ACC112 (cell line): ENCODE results near the gene MIDN.

Experiments used
- H2AFZ ChIP-seq: fragments of 200-600 bp; sonication (generic); one replicate; pipeline ENCODE4 v1.6.0; 2017; ENCODE audit warnings: antibody characterized with exemption, low read length; ENCODE audit not compliant: unreplicated experiment
- H3K27ac ChIP-seq: fragments of 200-600 bp; sonication (generic); 2 replicates; pipeline ENCODE4 v1.5.1; 2014; ENCODE audit warnings: low read depth, mild to moderate bottlenecking, antibody characterized with exemption, low read length, moderate library complexity
- H3K27me3 ChIP-seq: fragments of 200-600 bp; sonication (generic); 2 replicates; pipeline ENCODE4 v1.6.1; 2014; ENCODE audit warnings: mild to moderate bottlenecking, antibody characterized with exemption, low read length, moderate library complexity, mixed read lengths; ENCODE audit not compliant: insufficient read depth
- H3K36me3 ChIP-seq: fragments of 200-600 bp; sonication (generic); 2 replicates; pipeline ENCODE4 v1.6.1; 2016; ENCODE audit warnings: mild to moderate bottlenecking, antibody characterized with exemption, low read length, moderate library complexity, mixed read lengths; ENCODE audit not compliant: insufficient read depth
- H3K4me1 ChIP-seq: fragments of 200-600 bp; sonication (generic); one replicate; pipeline ENCODE4 v1.6.1; 2016; ENCODE audit warnings: low read length, mixed read lengths; ENCODE audit not compliant: insufficient read depth, unreplicated experiment, control insufficient read depth
- H3K4me3 ChIP-seq: fragments of 200-600 bp; sonication (generic); 2 replicates; pipeline ENCODE4 v1.5.1; 2014; ENCODE audit warnings: mild to moderate bottlenecking, low read depth, low read length
- H3K79me2 ChIP-seq: fragments of 200-600 bp; sonication (generic); one replicate; pipeline ENCODE4 v1.6.0; 2016; ENCODE audit warnings: low read length; ENCODE audit not compliant: control insufficient read depth, unreplicated experiment, insufficient read depth

Gene MIDN

DNA sequence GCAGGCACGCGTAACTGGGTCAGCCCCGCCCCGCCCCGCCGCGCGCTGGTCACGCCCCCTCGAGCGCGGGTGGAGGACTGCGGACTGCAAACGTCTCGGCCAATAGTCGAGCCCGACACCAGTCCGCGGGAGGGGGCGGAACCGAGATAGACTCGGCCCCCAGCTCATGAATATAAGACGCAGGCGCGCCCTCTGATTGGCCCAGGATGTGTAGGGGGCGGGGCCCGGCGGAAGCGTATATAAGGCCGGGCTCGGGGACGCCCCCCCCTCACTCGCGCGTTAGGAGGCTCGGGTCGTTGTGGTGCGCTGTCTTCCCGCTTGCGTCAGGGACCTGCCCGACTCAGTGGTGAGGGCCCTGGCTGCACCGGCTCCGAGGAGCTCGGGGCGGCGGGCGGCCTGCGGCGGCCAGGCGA, 20.7 kb downstream of the MIDN start, which contains the start of gene CIRBP:
Gene CIRBP (plus strand): TSS at position 268 of the 413 bp plus-strand sequence. CDS start 1,602 bp downstream, outside the sequence.
- Histone ChIP-seq H3K79me2 (peaks cover 43% of the 10 kb centered on the region), H2AFZ (no peak within 1 kb of the TSS), H3K27ac (peak within 1 kb of the TSS; percentile 98), H3K27me3 (no peaks in the 10 kb centered on the region), H3K4me1 (peaks cover 50% of the 10 kb centered on the region), H3K4me3 (peak within 1 kb of the TSS; percentile 93), H3K36me3 (peaks cover 27% of the 10 kb centered on the region; the same call in 1 of the 2 replicates)

- Histone ChIP-seq H3K27ac (peak overlapping the region; percentile 98), H3K79me2 (peaks cover 49% of the 10 kb centered on the region), H3K36me3 (peaks cover 29% of the 10 kb centered on the region; the same call in 1 of the 2 replicates), H3K4me3 (peak overlapping the region; percentile 93), H2AFZ (no peak overlapping the region), H3K4me1 (peaks cover 51% of the 10 kb centered on the region), H3K27me3 (no peaks in the 10 kb centered on the region)
Observed at GRCh38 chr19:1269478-1270212, 21.3 kb downstream of the MIDN start.

DNA sequence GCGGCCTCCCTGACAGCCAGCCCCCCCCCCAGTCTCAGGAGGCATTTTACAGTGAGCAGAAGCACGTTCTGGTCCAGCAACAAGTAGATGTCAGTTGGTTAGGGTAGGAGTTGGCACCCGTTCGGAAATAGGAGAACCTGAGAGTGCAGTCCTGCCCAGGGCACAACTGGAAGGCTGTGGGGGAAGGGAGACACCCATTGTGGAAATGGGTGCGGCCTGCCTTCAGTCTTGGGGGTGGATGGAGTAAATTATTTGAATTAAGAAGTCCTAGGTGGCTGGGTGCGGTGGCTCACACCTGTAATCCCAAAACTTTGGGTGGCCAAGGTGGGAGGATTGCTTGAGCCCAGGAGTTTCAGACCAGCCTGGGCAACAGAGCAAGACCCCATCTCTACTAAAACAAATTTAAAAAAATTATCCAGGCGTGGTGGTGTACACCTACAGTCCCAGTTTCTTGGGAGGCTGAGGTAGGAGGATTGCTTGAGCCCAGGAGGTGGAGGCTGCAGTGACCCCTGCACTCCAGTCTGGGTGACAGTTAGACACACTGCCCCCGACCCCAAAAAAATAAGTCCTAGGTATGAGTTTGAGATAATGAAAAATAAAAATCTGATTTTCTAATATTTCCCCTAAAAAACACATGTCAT, 21.9 kb downstream of the MIDN start:
- H3K36me3 ChIP-seq = peaks cover 29% of the 10 kb centered on the region; the same call in 1 of the 2 replicates
- peak overlapping the region; percentile 93 for H3K4me3 ChIP-seq
- no peaks in the 10 kb centered on the region for H3K27me3 ChIP-seq
- peaks cover 49% of the 10 kb centered on the region for H3K79me2 ChIP-seq
- H3K27ac ChIP-seq = peak overlapping the region; percentile 98
- H2AFZ ChIP-seq = no peak overlapping the region
- H3K4me1 ChIP-seq = peaks cover 48% of the 10 kb centered on the region

GRCh38 chr19:1270854-1271527, 22.6 kb downstream of the MIDN start:
- Histone ChIP-seq H3K4me3 (peak overlapping the region; percentile 93), H3K27me3 (no peaks in the 10 kb centered on the region), H2AFZ (no peak overlapping the region), H3K79me2 (peaks cover 49% of the 10 kb centered on the region), H3K4me1 (peaks cover 45% of the 10 kb centered on the region), H3K27ac (peak overlapping the region; percentile 98), H3K36me3 (peaks cover 29% of the 10 kb centered on the region; the same call in 1 of the 2 replicates)

DNA sequence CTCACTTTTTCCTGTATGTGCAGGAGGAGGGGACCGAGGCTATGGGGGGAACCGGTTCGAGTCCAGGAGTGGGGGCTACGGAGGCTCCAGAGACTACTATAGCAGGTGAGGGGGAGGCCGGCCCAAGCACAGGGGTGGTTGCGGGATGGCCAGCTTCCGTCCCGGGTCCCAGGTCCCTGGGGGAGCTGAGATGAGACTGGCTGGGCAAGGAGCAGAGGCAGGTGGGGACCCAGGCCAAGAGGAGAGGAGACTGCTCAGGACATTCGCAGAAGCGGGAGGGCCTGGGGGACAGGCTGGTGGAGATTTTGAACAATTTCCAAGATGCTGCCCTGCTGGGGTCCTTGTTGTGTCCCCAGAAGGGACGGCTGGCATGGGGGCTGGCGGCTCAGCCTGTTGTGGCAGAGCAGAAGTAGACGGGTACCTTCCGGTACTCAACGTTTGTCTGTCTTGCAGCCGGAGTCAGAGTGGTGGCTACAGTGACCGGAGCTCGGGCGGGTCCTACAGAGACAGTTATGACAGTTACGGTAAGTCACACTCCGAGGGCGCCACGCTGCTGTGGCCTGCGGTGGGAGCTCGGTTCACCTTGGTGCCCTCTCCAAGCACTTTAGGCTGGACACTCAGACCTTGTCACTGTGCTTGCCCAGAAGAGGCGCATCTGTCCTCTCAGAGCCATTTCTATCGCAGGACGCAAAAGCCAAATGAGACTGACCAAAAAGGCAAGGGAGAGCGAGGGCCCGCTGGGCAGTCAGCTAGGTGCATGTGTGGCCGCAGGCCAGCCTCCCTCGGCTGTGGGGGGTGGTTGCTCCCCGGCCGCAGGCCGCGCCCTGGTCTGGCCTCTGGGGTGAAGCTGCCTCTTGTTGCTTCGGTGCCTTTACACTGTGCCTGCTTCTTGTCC, 23.4 kb downstream of the MIDN start:
- peaks cover 57% of the 10 kb centered on the region for H3K79me2 ChIP-seq
- no peak overlapping the region for H2AFZ ChIP-seq
- peaks cover 29% of the 10 kb centered on the region; the same call in 1 of the 2 replicates for H3K36me3 ChIP-seq
- H3K27ac ChIP-seq = no peak overlapping the region
- H3K4me3 ChIP-seq = peak overlapping the region; percentile 93; the same call in 1 of the 2 replicates
- H3K4me1 ChIP-seq = peaks cover 45% of the 10 kb centered on the region
- no peaks in the 10 kb centered on the region for H3K27me3 ChIP-seq

GRCh38 chr19:1272423-1273262, 24.3 kb downstream of the MIDN start:
- no peak overlapping the region for H3K27ac ChIP-seq
- peaks cover 59% of the 10 kb centered on the region for H3K79me2 ChIP-seq
- H2AFZ ChIP-seq = no peak overlapping the region
- no peaks in the 10 kb centered on the region for H3K27me3 ChIP-seq
- no peak overlapping the region for H3K4me3 ChIP-seq
- H3K4me1 ChIP-seq = peaks cover 43% of the 10 kb centered on the region
- peaks cover 29% of the 10 kb centered on the region; the same call in 1 of the 2 replicates for H3K36me3 ChIP-seq

DNA sequence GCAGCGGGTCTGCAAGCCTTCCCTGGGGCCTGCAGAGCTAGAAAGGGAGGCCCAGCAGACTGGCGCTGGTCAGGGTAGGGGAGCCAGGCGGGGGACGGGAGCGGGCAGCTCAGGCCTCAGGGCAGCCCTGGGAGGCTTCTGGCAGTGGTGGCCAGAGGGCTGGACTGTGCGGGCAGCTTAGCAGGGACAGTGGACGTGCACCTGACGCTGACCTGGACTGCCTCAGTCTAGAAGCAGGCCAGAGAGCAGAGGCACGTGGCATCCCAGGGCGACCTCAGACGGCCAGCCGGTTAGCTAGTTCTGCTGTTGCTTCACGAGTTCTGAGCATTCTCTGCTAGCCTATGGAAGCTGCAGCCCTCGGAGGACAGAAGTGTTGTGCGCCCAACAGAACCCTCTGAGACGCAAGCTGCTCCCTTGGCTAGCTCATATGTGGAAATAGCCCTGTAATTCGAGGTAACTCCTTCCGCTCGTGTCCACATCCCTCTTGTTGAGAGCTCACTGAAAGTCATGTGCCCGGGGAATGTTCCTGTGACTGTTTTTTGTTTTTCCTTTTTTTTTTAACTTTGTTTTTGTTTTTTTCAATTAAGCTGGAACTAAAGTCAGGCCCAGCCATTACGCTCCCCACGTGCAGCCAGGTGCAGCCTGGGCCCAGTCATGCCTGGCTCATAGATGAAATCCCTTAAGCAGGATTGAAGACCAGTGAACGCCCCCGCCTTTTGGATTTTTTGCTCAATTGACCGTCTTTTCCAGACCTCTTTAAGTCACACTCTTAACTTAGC, 25.1 kb downstream of the MIDN start:
- H2AFZ ChIP-seq = no peak overlapping the region
- H3K27ac ChIP-seq = no peak overlapping the region
- H3K4me1 ChIP-seq = peaks cover 35% of the 10 kb centered on the region
- peaks cover 29% of the 10 kb centered on the region; the same call in 1 of the 2 replicates for H3K36me3 ChIP-seq
- H3K27me3 ChIP-seq = no peaks in the 10 kb centered on the region
- H3K4me3 ChIP-seq = no peak overlapping the region
- peaks cover 59% of the 10 kb centered on the region for H3K79me2 ChIP-seq

GRCh38 chr19:1274081-1274851, 25.9 kb downstream of the MIDN start:
- peaks cover 31% of the 10 kb centered on the region for H3K4me1 ChIP-seq
- H3K79me2 ChIP-seq = peaks cover 59% of the 10 kb centered on the region
- no peak overlapping the region for H2AFZ ChIP-seq
- peaks cover 29% of the 10 kb centered on the region; the same call in 1 of the 2 replicates for H3K36me3 ChIP-seq
- H3K4me3 ChIP-seq = peak overlapping the region; percentile 89
- H3K27ac ChIP-seq = peak overlapping the region; percentile 93
- no peaks in the 10 kb centered on the region for H3K27me3 ChIP-seq
